Retinal pigment epithelial cell (primary cell): ENCODE measurements around the gene RTL1.

Source experiments
- DNase-seq: peaks from one replicate; pipeline ENCODE4 v3.0.0-alpha.2; 2010; ENCODE audit warnings: low read depth
- H3K4me3 ChIP-seq: 2 replicates; pipeline ENCODE4 v1.5.1; 2011; ENCODE audit warnings: mild to moderate bottlenecking, low read length, control low read depth, moderate library complexity
- TF ChIP-seq, protein P1 (sequence below): conservative IDR thresholded peaks from 2 replicates; pipeline ENCODE4 v1.5.1; 2011; ENCODE audit warnings: low read depth, low read length, control low read depth, inconsistent platforms

RTL1 gene

DNA sequence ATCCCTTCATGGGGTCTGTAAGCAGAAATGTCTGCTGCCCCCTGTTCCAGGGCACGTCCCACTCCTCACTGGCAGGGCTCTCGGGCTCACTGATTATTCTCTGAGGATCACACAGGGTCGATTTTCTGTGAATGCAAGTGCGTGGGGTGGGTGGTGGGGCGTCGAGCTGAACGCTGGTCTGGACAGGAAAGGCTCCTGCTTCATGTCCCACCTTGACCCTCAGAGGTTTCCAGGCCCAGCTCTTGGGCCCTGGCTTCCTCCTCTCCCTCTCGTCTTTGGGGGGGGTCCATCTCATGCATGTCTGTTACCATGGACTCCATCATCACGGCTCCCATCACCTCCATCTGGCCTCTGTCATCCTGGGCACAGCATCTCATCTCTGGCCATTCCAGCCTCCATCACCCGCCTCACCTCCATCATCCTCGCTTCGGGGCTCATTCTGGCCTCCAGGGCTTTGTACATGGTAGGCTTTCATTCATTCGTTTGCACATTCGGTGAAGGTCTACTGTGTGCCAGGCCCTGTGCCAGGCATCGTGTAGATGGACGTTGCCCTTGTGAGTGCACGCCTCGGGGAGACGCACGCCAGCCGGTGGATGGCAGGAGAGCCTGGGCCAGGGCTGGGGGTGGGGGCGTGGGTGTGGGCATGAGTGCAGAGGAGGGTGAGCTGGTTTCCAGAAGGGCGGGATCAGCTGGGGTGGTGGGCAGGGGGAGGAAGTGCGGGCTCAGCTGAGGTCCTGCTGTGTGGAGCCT lies 34.7 kb downstream of the RTL1 start:
- no peak for DNase-seq
- TF ChIP-seq, protein P1, sequence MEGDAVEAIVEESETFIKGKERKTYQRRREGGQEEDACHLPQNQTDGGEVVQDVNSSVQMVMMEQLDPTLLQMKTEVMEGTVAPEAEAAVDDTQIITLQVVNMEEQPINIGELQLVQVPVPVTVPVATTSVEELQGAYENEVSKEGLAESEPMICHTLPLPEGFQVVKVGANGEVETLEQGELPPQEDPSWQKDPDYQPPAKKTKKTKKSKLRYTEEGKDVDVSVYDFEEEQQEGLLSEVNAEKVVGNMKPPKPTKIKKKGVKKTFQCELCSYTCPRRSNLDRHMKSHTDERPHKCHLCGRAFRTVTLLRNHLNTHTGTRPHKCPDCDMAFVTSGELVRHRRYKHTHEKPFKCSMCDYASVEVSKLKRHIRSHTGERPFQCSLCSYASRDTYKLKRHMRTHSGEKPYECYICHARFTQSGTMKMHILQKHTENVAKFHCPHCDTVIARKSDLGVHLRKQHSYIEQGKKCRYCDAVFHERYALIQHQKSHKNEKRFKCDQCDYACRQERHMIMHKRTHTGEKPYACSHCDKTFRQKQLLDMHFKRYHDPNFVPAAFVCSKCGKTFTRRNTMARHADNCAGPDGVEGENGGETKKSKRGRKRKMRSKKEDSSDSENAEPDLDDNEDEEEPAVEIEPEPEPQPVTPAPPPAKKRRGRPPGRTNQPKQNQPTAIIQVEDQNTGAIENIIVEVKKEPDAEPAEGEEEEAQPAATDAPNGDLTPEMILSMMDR, result no peak
- no peak overlapping the region for H3K4me3 ChIP-seq

DNA sequence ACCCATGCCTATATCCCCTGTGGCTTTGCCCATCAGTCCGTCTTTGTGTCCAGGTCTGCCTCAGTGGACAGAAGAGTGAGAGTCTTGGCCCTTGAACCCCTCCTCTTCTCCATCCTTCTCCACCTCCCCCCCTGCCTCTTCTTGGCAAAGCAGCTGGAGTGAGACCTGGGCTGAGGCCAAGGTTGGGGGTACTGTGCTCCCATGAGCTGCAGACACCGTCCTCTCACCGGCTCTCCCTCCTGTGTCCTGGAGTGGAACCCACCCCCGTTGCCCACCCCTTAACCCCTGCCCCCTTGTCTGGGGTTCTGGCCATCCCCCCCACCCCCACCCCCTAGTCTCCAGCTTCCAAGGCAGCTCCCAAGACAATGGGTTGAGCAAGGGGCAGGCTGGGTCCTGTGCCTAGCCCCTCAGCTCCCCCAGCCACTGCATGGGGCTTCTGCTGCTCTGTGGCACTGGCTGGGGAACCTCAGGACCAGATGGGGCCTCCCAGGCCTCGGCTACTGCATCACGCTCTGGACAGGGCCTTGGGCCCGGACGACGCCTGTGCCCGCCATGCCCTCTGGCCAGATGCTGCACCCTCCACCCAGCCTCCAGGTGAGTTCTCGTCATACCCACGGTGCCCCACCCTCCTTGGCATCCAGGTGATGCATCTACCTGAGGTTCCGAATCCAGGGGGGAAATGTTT lies 35.7 kb downstream of the RTL1 start:
- TF ChIP-seq, protein P1, result no peak
- DNase-seq, result no peak
- H3K4me3 ChIP-seq, result no peak overlapping the region

DNA sequence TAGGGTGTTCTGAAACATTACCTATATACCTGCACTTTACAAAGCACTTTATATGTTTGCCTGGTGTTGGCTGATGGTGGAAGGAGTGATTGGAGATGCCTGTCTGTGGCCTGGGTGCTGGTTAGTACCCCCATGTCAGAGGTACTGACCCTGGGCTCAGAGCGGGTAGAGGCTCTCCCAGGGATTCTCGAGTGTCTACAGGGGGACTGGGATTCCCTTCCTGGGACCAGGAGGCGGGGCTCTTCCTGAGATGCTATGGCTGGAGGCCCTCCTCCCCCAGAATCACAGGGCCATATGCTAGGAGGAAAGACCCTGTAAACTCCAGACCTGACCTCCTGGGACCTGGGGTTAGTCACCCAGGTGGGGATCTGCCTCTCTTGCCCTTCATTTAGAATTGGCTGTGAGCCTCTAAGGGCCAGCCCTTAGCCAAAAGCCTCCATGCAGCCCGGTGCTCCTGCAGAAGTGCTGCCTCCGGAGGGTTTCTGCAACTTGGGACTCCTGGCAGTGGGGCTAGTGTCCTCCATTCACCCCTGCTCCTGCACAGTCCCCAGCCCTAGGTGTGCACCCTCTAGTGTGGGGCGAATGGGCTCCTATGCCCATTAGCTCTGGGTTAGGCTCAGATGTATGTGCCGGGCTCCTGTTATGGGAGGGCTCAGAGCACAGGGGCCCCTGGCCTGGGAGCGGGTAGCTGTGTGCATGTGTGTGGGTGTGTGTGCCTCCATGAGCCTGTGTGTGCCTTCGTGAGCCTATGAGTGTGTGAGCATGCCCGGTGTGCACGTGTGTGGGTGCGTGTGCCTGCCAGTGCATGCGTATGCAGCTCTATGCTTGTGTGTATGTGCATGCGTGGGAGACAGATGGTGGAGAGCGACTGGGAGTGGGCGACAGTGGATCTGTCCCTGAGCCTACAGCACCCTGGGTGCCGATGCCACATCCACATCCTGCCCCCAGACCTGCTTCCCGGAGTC lies 36.6 kb downstream of the RTL1 start:
- TF ChIP-seq, protein P1, result no peak
- DNase-seq, result no peak
- H3K4me3 ChIP-seq, result no peak overlapping the region

DNA sequence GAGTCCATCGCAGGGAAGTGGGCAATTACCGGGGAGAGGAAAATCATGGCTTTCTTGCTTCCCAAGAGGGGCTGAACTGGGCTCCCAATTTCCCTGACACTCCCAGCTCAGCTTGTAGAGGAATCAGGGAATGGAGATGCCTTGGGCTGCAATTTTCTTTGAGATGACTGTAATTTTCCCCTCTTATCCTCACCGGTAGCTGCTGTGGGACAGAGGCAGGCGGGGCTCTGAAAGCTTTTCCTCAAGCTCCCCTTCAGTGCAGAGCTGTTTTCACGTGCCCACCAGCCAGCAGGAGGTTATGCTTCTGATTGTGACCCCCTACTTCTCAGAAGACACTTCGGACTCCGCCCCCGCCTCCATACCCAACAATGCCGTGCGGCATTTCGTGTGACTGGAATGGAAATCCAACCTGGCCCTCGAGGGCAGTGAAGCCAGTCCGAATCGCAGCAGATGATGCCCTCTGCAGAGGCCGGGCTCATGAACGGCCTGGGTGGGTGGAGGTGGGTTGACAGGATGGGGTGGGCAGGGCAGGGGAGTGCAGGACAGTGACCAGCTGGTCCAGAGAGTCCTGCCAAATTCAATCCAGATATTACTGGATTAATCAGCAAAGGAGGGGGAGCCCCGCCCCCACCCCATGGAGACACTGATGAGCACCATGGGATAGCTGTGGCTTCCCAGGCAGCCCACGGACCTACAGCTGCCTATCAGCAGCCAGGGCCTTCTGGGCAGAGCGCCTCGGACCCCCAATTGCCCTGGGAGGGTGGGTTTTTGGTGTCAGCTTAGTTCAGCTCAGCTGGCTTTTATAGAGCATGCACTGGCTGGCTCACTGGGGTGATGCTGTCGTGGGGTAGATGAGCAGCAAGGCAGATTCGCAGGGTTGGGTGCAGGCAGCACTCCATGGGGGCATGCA lies 37.6 kb downstream of the RTL1 start:
- TF ChIP-seq, protein P1, result no peak
- no peak overlapping the region for H3K4me3 ChIP-seq
- DNase-seq, result no peak

DNA sequence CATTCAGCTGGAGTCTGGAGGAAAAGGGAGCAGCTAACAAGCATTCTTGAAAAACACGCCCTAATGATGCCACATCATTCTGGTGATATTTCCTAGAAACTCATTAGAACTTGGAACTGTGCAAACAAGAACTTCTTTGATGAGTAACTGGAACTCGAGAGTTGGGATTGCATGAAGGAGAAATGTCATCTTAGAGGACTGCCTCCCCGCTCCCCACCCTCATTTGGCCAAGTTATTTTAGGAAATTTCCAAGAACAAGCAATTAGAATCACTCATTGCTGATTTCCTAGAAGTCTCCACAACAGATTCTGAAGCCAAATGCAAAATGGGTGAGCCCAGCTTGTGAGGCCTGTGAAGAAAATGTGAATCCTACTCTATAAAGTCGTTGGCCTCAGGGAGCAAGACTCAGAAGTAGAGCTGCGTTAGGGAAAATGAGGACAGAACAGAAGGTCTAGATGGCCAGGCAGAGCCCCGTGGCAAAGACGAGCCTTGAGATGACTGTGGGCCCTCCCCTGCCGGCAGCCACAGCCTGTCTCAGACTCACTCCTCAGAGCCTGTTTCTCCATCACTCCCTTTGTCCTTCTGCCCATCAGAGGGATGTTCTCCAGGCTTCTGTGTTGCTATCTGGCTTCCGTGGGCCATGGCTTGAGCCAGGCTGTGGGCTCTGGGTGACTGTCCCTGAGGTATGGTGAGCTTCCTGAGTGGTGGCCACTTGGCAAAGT lies 38.4 kb downstream of the RTL1 start:
- TF ChIP-seq, protein P1, result no peak
- no peak for DNase-seq
- no peak overlapping the region for H3K4me3 ChIP-seq

DNA sequence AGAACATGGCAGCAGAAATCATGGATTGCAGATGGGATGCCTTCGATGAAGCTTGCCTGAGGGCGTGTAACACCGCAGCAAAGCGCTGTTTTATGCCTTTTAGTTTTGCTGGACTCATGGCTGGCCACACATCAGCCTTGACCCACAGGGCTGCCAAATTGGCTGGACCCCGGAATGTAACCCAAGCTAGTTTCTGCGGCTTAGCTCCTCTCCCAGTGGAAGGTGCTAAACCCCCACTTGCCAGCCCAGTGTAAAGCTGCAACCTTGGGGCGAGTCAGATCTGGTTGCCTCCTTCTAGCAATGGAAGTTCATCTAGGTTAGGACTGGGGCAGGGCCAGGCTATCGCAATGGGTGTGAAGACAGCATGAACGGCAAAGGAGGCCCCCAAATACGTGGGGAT lies 39.3 kb downstream of the RTL1 start:
- DNase-seq, result no peak
- H3K4me3 ChIP-seq, result no peak overlapping the region
- TF ChIP-seq, protein P1, result no peak
